Keratinocyte (primary cell): ENCODE measurements around the gene SMAP1. TPM values are rescaled to one million over a fixed set of nuclear protein-coding genes. Genes with fewer than 3 reads are reported as not detected.

Source experiments
- DNase-seq: peaks from one replicate; pipeline ENCODE4 v3.0.0-alpha.2; 2011; ENCODE audit warnings: low read depth, missing footprints, low spot score
- FAIRE-seq: peaks from 2 replicates; lab custom pipeline; 2011; peaks lifted over from hg19 to GRCh38; lab: Jason Lieb, UNC
- H2AFZ ChIP-seq: 2 replicates; pipeline ENCODE4 v1.6.0; 2012; ENCODE audit warnings: low read length, control low read depth, inconsistent platforms; ENCODE audit not compliant: control insufficient read depth
- H3K27ac ChIP-seq: 2 replicates; pipeline ENCODE4 v1.5.1; 2011; ENCODE audit warnings: low read length; ENCODE audit not compliant: control insufficient read depth, insufficient read depth
- H3K27me3 ChIP-seq: 3 replicates; pipeline ENCODE4 v1.6.0; 2011; ENCODE audit warnings: low read length; ENCODE audit not compliant: control insufficient read depth, insufficient read depth; ENCODE audit errors: extremely low read depth
- H3K36me3 ChIP-seq, 2 experiments: 2 replicates in 1 of 2; 3 replicates in 1 of 2; pipeline ENCODE4 v1.5.1; 2011; ENCODE audit warnings: low read length in 2 of 2, mild to moderate bottlenecking in 1 of 2; ENCODE audit not compliant: control insufficient read depth in 2 of 2, insufficient read depth in 2 of 2; ENCODE audit errors: extremely low read depth in 1 of 2
- H3K4me1 ChIP-seq: 3 replicates; pipeline ENCODE4 v1.5.1; 2011; ENCODE audit warnings: low read length; ENCODE audit not compliant: control insufficient read depth, insufficient read depth; ENCODE audit errors: extremely low read depth
- H3K4me2 ChIP-seq: 3 replicates; pipeline ENCODE4 v1.6.0; 2011; ENCODE audit warnings: low read depth, low read length; ENCODE audit not compliant: control insufficient read depth, insufficient read depth; ENCODE audit errors: extremely low read depth
- H3K4me3 ChIP-seq, 3 experiments: fragments of 200-600 bp in 1 of 3; sonication (generic) in 1 of 3; 2 replicates in 2 of 3; 3 replicates in 1 of 3; pipeline ENCODE4 v1.5.1; 2011 to 2016; ENCODE audit warnings: low read length in 3 of 3, mild to moderate bottlenecking in 3 of 3, control low read depth in 2 of 3, inconsistent platforms in 1 of 3, low read depth in 1 of 3, mixed read lengths in 1 of 3, mixed run types in 1 of 3, moderate library complexity in 1 of 3; ENCODE audit not compliant: control insufficient read depth in 2 of 3, insufficient read depth in 2 of 3; ENCODE audit errors: extremely low read depth in 1 of 3
- H3K79me2 ChIP-seq: 2 replicates; pipeline ENCODE4 v1.6.0; 2012; ENCODE audit warnings: low read length; ENCODE audit not compliant: control insufficient read depth, insufficient read depth
- H3K9ac ChIP-seq: 3 replicates; pipeline ENCODE4 v1.6.0; 2011; ENCODE audit warnings: low read length; ENCODE audit not compliant: control insufficient read depth, insufficient read depth; ENCODE audit errors: extremely low read depth
- H3K9me1 ChIP-seq: 3 replicates; pipeline ENCODE4 v1.6.0; 2011; ENCODE audit warnings: low read length; ENCODE audit not compliant: control insufficient read depth, insufficient read depth; ENCODE audit errors: extremely low read depth
- H3K9me3 ChIP-seq: 2 replicates; pipeline ENCODE4 v1.5.1; 2012; ENCODE audit warnings: low read depth, low read length; ENCODE audit not compliant: control insufficient read depth
- H4K20me1 ChIP-seq: 3 replicates; pipeline ENCODE4 v1.6.0; 2011; ENCODE audit warnings: low read length; ENCODE audit not compliant: control insufficient read depth, insufficient read depth; ENCODE audit errors: extremely low read depth
- EZH2 ChIP-seq: IDR thresholded peaks from one replicate; pipeline ENCODE4 v1.6.1; 2012; ENCODE audit warnings: inconsistent platforms, mild to moderate bottlenecking, low read length, moderate library complexity
- dilution Hi-C: fragments of 300-500 bp; cut with MboI; formaldehyde crosslinking; loops from one replicate; pipeline ENCODE4 v1.7.0; 2020; ENCODE audit warnings: low sequenced_read_pairs; ENCODE audit not compliant: extremely low pct_ligation_motif_present
- polyA plus RNA-seq, 5 experiments: library from polyadenylated mRNA; depleted of rRNA in 3 of 5; stranded (reverse) in 3 of 5; stranded (forward) in 1 of 5; unstranded in 1 of 5; fragments of >200 nt; gene quantifications; 1 replicate in 1 of 5; 2 replicates in 3 of 5; 3 replicates in 1 of 5; pipeline versions ENCODE4 v1.2.1 to v1.2.3, GENCODE V29; 2011 to 2012; ENCODE audit warnings: missing spikeins in 2 of 5, low read depth in 1 of 5, low replicate concordance in 1 of 5
- TF ChIP-seq, protein P1 (sequence below), 3 experiments: IDR thresholded peaks in 1 of 3; conservative IDR thresholded peaks in 1 of 3; optimal IDR thresholded peaks in 1 of 3; 2 replicates in 2 of 3; 3 replicates in 1 of 3; pipeline versions ENCODE3 to v1.5.1; 2011; ENCODE audit warnings: low read length in 3 of 3, mild to moderate bottlenecking in 3 of 3, moderate library complexity in 2 of 3, control low read depth in 1 of 3, inconsistent platforms in 1 of 3; ENCODE audit not compliant: insufficient read depth in 2 of 3; ENCODE audit errors: extremely low read depth in 1 of 3

Gene SMAP1
- polyA plus RNA-seq, 1 donor (not counting 4 experiments of a cell fraction or from before 2014, with no cell fraction given), result 16.5 TPM

GRCh38 chr6:70709826-70710225 is 42.1 kb downstream of the SMAP1 start:
- Histone ChIP-seq H4K20me1 (no peaks in the 10 kb centered on the region), H3K9ac (no peak overlapping the region), H3K4me3 (no peak overlapping the region), H2AFZ (no peak overlapping the region), H3K27me3 (no peaks in the 10 kb centered on the region), H3K9me3 (no peaks in the 10 kb centered on the region), H3K79me2 (peaks cover 2% of the 10 kb centered on the region), H3K4me1 (no peaks in the 10 kb centered on the region), H3K36me3 (no peaks in the 10 kb centered on the region), H3K27ac (no peak overlapping the region), H3K9me1 (no peaks in the 10 kb centered on the region), H3K4me2 (no peak overlapping the region)
- dilution Hi-C loops, result no loop called here
- TF ChIP-seq EZH2, result no peak
- TF ChIP-seq, protein P1, sequence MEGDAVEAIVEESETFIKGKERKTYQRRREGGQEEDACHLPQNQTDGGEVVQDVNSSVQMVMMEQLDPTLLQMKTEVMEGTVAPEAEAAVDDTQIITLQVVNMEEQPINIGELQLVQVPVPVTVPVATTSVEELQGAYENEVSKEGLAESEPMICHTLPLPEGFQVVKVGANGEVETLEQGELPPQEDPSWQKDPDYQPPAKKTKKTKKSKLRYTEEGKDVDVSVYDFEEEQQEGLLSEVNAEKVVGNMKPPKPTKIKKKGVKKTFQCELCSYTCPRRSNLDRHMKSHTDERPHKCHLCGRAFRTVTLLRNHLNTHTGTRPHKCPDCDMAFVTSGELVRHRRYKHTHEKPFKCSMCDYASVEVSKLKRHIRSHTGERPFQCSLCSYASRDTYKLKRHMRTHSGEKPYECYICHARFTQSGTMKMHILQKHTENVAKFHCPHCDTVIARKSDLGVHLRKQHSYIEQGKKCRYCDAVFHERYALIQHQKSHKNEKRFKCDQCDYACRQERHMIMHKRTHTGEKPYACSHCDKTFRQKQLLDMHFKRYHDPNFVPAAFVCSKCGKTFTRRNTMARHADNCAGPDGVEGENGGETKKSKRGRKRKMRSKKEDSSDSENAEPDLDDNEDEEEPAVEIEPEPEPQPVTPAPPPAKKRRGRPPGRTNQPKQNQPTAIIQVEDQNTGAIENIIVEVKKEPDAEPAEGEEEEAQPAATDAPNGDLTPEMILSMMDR (optimal IDR thresholded peaks at IDR 0.05 in 1 of 3, IDR thresholded peaks at IDR 0.05 in 1 of 3, conservative IDR thresholded peaks at IDR 0.05 in 1 of 3; ENCODE audit: extremely low read depth in 1 of 3, insufficient read depth in 2 of 3, low read length in 3 of 3), result no peak
- DNase-seq, result no peak
- no peak for FAIRE-seq

- DNase-seq, result no peak
- Histone ChIP-seq H3K4me3 (no peak overlapping the region), H3K9me1 (no peaks in the 10 kb centered on the region), H3K4me2 (no peak overlapping the region), H3K27me3 (no peaks in the 10 kb centered on the region), H3K36me3 (no peaks in the 10 kb centered on the region), H3K4me1 (no peaks in the 10 kb centered on the region), H3K9me3 (no peaks in the 10 kb centered on the region), H2AFZ (no peak overlapping the region), H3K9ac (no peak overlapping the region), H3K79me2 (peaks cover 2% of the 10 kb centered on the region), H4K20me1 (no peaks in the 10 kb centered on the region), H3K27ac (no peak overlapping the region)
- dilution Hi-C loops, result no loop called here
- TF ChIP-seq, protein P1 (optimal IDR thresholded peaks at IDR 0.05 in 1 of 3, IDR thresholded peaks at IDR 0.05 in 1 of 3, conservative IDR thresholded peaks at IDR 0.05 in 1 of 3; ENCODE audit: extremely low read depth in 1 of 3, insufficient read depth in 2 of 3, low read length in 3 of 3), result no peak
- TF ChIP-seq EZH2, result no peak
- no peak for FAIRE-seq
Observed at GRCh38 chr6:70714716-70715257, 47.1 kb downstream of the SMAP1 start.
